Measurements from ENCODE around the gene TNMD. TPM values are rescaled to one million over a fixed set of nuclear protein-coding genes. Genes with fewer than 3 reads are reported as not detected.

The TNMD gene
- total RNA-seq, 120 experiments from 2014 or later = 0.32 to 0.91 (median 0.43) TPM; not detected in 106

Other genes starting within 250 kb of the TNMD start
- 10 to 100 TPM; 10.2 to 70.2 (median 29.8) TPM for gene PCDH19, start 174.7 kb upstream of the TNMD start, total RNA-seq
- gene TSPAN6, start 51.9 kb downstream of the TNMD start, total RNA-seq = 10 to 100 TPM in 47 of 120 experiments, 1 to 10 TPM in 73; 4.6 to 17.7 (median 9.1) TPM
- gene SRPX2, start 59.3 kb downstream of the TNMD start, total RNA-seq = 10 to 100 TPM in 1 of 120 experiments, 1 to 10 TPM in 98, under 1 TPM in 21; 0.35 to 11.3 (median 2.1) TPM
- gene SYTL4, start 147.2 kb downstream of the TNMD start, total RNA-seq = 10 to 100 TPM in 97 of 120 experiments, 1 to 10 TPM in 23; 2.2 to 61.5 (median 15.9) TPM
- gene CSTF2, start 235.5 kb downstream of the TNMD start, total RNA-seq = 10 to 100 TPM; 11.2 to 26.8 (median 16.5) TPM

Data from dorsolateral prefrontal cortex (tissue), 118 donors.